Stimulated activated CD4-positive, alpha-beta T cell treated with anti-CD3 and anti-CD28 coated beads, Interleukin-2, amount 100 ng/mL, for 48 hours (primary cell): ENCODE measurements around the gene SUGP2.

Source experiments
- DNase-seq, 2 donors: peaks; one replicate each; pipeline ENCODE4 v3.0.0-alpha.2; 2020

SUGP2 gene

GRCh38 chr19:19033426-19034203 lies at the start of gene SUGP2, which contains the start of gene ARMC6:
SUGP2 (minus strand) TSS chr19:19033517; CDS start chr19:19031071, 2,446 bp downstream.
ARMC6 (plus strand) TSS chr19:19033603; CDS start chr19:19034210, 607 bp downstream.
- DNase-seq = peak; percentile 83 to 84

GRCh38 chr19:19081642-19082151 lies 48.4 kb upstream of the SUGP2 start:
- DNase-seq = no peak

- DNase-seq = no peak
Measured at GRCh38 chr19:19079571-19079970, 46.3 kb upstream of the SUGP2 start.

- DNase-seq = no peak
Measured at GRCh38 chr19:19078801-19079200, 45.5 kb upstream of the SUGP2 start.

- DNase-seq = no peak
Measured at GRCh38 chr19:19077103-19077502, 43.8 kb upstream of the SUGP2 start.

- DNase-seq = no peak
Measured at GRCh38 chr19:19076476-19076875, 43.2 kb upstream of the SUGP2 start.

GRCh38 chr19:19075126-19075525 lies 41.8 kb upstream of the SUGP2 start:
- no peak for DNase-seq

- no peak for DNase-seq
Measured at GRCh38 chr19:19074196-19074882, 41.0 kb upstream of the SUGP2 start.

GRCh38 chr19:19071897-19072296 lies 38.6 kb upstream of the SUGP2 start:
- no peak for DNase-seq

GRCh38 chr19:19068659-19069654 lies 35.6 kb upstream of the SUGP2 start:
- DNase-seq = no peak

GRCh38 chr19:19067276-19068072 lies 34.2 kb upstream of the SUGP2 start:
- DNase-seq = no peak

GRCh38 chr19:19064811-19065745 lies 31.8 kb upstream of the SUGP2 start:
- DNase-seq = peak; percentile 13 to 24

GRCh38 chr19:19064098-19064722 lies 30.9 kb upstream of the SUGP2 start:
- DNase-seq = peak in 1 of 2 donors; percentile 7

GRCh38 chr19:19063183-19064097 lies 30.1 kb upstream of the SUGP2 start, which contains the start of gene SLC25A42:
SLC25A42 (plus strand) TSS chr19:19063994; CDS start chr19:19096125, 32,131 bp downstream.
- peak; percentile 95 to 98 for DNase-seq

GRCh38 chr19:19062454-19063182 lies 29.3 kb upstream of the SUGP2 start:
- DNase-seq = peak in 1 of 2 donors; percentile 11

GRCh38 chr19:19061506-19061905 lies 28.2 kb upstream of the SUGP2 start:
- no peak for DNase-seq

GRCh38 chr19:19059837-19060611 lies 26.7 kb upstream of the SUGP2 start:
- DNase-seq = no peak
